VCaP (cell line): ENCODE measurements around the gene CD81.

Experiments used
- H3K27ac ChIP-seq: fragments of 450-650 bp; 2 replicates; pipeline ENCODE4 v1.5.1; 2017
- TF ChIP-seq, protein P1 (sequence below): fragments of 450-650 bp; conservative IDR thresholded peaks from 2 replicates; pipeline ENCODE4 v1.5.1; 2017; ENCODE audit warnings: mild to moderate bottlenecking, moderate library complexity

CD81 gene

DNA sequence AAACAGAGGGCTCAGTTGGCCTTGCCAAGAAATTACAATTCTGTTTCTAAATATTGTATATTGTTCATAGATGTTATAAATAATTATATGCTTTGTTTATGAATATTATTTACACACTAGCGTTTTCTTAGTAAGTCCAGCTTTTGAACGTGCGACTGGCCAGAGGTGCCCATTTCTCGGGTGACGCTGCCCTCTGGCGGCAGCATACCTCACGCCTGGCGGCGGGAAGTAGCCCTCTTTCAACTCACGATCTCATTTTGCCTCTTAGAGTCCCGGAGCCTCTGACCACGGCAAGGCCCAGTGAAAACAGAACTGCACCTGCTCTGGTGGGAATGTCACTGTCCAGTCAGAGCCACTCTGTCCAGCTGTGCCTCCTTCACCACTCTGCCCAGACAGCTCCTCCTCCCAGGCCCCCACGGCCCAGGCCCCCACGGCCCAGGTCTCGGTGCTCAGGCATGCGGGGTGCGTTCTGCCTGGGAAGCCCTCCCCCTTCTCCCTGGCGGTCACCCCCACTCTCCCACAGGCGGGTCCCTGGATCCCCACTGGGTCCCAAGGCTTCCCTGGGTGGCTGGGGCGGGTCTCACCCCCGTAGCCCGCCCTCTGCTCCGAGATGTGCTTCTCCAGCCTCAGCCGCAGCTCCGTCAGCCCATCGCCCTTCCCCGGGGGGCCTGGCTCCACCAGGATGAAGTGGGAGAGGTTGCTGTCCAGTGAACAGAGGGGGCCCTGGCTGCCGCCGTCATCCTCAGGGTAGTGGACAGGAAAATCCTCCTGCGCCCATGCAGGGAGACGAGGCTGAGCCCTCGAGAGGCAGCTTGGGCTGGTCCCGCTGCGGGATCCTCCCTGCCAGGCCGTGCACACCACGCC lies 42.8 kb downstream of the CD81 start:
- TF ChIP-seq, protein P1, sequence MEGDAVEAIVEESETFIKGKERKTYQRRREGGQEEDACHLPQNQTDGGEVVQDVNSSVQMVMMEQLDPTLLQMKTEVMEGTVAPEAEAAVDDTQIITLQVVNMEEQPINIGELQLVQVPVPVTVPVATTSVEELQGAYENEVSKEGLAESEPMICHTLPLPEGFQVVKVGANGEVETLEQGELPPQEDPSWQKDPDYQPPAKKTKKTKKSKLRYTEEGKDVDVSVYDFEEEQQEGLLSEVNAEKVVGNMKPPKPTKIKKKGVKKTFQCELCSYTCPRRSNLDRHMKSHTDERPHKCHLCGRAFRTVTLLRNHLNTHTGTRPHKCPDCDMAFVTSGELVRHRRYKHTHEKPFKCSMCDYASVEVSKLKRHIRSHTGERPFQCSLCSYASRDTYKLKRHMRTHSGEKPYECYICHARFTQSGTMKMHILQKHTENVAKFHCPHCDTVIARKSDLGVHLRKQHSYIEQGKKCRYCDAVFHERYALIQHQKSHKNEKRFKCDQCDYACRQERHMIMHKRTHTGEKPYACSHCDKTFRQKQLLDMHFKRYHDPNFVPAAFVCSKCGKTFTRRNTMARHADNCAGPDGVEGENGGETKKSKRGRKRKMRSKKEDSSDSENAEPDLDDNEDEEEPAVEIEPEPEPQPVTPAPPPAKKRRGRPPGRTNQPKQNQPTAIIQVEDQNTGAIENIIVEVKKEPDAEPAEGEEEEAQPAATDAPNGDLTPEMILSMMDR: peak; percentile 85
- peak overlapping the region; percentile 35; the same call in 1 of the 2 replicates for H3K27ac ChIP-seq

GRCh38 chr11:2420502-2421225 lies 43.6 kb downstream of the CD81 start:
- TF ChIP-seq, protein P1: peak; percentile 92
- H3K27ac ChIP-seq: peak overlapping the region; percentile 35; the same call in 1 of the 2 replicates

DNA sequence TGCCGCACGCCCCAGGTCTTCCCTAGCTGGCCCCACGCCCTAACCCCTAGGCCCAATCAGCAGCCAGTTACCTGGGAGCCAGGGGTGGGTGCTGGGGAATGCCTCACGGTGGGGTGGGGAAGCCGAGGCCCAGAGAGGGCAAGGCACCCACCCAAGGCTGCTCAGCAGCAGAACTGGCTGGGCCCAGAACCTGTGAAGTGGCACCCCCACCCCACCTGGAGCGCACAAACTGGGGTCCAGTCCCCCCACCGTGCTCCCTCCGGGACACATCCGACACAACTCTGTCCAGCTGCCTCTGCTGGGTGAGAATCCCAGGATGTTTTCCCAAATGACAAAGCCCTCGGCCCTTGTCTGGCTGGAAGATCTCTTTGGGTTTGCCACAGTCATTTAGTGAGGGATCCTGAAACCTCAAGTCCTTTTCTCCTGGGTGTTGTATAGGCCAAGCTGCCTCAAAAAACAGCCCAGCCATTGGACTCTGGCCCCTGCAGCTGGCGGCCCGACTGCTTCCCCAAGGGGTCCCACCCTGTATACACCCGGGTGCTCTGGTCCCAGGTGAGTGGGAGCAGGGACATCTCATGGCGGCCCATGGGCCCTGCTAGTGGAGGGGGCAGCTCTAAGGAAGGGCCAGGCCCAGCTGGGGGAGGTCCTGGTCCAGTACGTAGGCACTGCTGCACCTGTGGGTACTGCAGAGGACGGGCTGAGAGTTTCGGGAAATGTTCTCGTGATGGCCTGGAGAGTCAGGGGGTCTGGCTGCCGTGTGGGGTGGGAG lies 44.3 kb downstream of the CD81 start:
- peak overlapping the region; percentile 35; the same call in 1 of the 2 replicates for H3K27ac ChIP-seq
- TF ChIP-seq, protein P1: no peak

GRCh38 chr11:2421996-2422395 lies 44.9 kb downstream of the CD81 start:
- no peak overlapping the region for H3K27ac ChIP-seq
- TF ChIP-seq, protein P1: no peak

DNA sequence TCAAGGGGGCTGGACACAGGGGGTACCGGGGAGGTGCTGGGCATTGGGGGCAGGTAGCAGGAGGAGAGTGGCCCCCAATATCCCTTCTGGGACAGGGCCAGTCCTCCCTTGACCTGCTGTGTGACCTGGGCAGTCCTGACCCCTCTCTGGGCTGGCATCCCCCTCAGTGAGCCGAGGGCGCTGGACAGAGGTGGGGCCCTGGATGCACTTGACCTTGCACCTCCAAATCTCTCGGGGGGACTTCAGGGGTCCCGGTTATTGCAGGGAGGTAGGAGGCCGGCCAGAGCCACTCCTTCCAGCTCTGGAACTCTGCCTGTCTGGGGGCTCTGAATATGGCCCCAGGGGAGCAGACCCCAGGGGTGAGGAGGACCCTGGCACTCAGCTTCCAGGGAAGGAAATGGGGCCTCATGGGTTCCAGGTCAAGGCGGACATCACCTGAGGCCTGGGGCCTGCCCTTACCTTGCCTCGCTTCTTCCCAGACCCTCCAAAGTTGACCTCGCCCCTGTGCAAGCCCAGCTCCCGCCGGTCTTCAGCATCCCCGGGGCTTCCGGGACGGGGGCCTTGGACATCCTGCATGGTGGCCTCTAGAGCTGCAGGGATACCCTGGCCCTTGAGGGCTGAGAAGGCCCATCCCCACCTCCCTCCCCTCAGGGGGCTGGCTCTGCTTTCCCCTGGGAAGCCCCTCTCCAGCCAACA lies 45.5 kb downstream of the CD81 start:
- H3K27ac ChIP-seq: no peak overlapping the region
- TF ChIP-seq, protein P1: no peak

GRCh38 chr11:2423157-2424025 lies 46.3 kb downstream of the CD81 start:
- TF ChIP-seq, protein P1: no peak
- no peak overlapping the region for H3K27ac ChIP-seq
